A549 (cell line): ENCODE data around the gene COX6B1. TPM values are rescaled to one million over a fixed set of nuclear protein-coding genes. Genes with fewer than 3 reads are reported as not detected.
"Not testable (repeated sequence)": the region's sequence is repeated elsewhere in the genome, so short reads cannot be mapped to it uniquely, and the experiment has no call there.

ENCODE experiments used
- ATAC-seq, 2 experiments: fragments of 200-7000 bp in 1 of 2; fragments of >200 bp in 1 of 2; cut with Nextera tagmentation in 1 of 2; cut with Tn5 transposase in 1 of 2; 3 replicates each; pipeline versions ENCODE4 v1.8.0 to v1.9.1; 2018 to 2020; ENCODE audit warnings: mild to moderate bottlenecking in 1 of 2, moderate library complexity in 1 of 2
- CTCF ChIA-PET: fragments of 300-600 bp; sonication (Branson Sonifier 250); formaldehyde crosslinking; extraction: SDS; loops from one replicate; lab custom pipeline; 2021; ENCODE audit warnings: antibody characterized with exemption, inconsistent platforms; lab: Yijun Ruan, JAX
- POLR2A ChIA-PET: fragments of 350-600 bp; formaldehyde crosslinking; extraction: SDS; loops from one replicate; lab custom pipeline; 2021; ENCODE audit warnings: antibody characterized with exemption, inconsistent platforms; lab: Yijun Ruan, JAX
- DNase-seq, 2 experiments: peaks; one replicate each; pipeline versions ENCODE4 v3.0.0 to v3.0.0-alpha.2; 2011 to 2016; ENCODE audit warnings: low read depth in 1 of 2, low spot score in 1 of 2
- FAIRE-seq: peaks from 2 replicates; lab custom pipeline; 2011; peaks lifted over from hg19 to GRCh38; lab: Jason Lieb, UNC
- H3K27ac ChIP-seq, 2 experiments: fragments of >200 bp; sonication (Bioruptor Twin); formaldehyde crosslinking; 3 replicates each; pipeline ENCODE4 v1.5.1; 2016 to 2017
- H3K4me1 ChIP-seq: fragments of >200 bp; sonication (Bioruptor Twin); formaldehyde crosslinking; 3 replicates; pipeline ENCODE4 v1.6.1; 2016
- H3K4me2 ChIP-seq: fragments of >200 bp; sonication (Bioruptor Twin); formaldehyde crosslinking; 3 replicates; pipeline ENCODE4 v1.6.1; 2016
- H3K4me3 ChIP-seq: fragments of >200 bp; sonication (Bioruptor Twin); formaldehyde crosslinking; 3 replicates; pipeline ENCODE4 v1.5.1; 2016
- H3K9me3 ChIP-seq: fragments of >200 bp; sonication (Bioruptor Twin); formaldehyde crosslinking; 3 replicates; pipeline ENCODE4 v1.6.1; 2016
- BHLHE40 ChIP-seq: IDR thresholded peaks from 2 replicates; pipeline ENCODE4 v1.6.1; 2012; ENCODE audit warnings: low read depth, low read length, inconsistent platforms
- CTCF ChIP-seq: fragments of >200 bp; sonication (Bioruptor Twin); formaldehyde crosslinking; IDR thresholded peaks from 3 replicates; pipeline ENCODE4 v1.5.1; 2016
- HEYL ChIP-seq: fragments of 250-450 bp; sonication (Bioruptor Pico); IDR thresholded peaks from 2 replicates; pipeline ENCODE4 v1.8.0; 2021; ENCODE audit warnings: mild to moderate bottlenecking, moderate library complexity
- KDM1A ChIP-seq: fragments of 200-600 bp; sonication (generic); IDR thresholded peaks from 2 replicates; pipeline ENCODE4 v1.6.1; 2016; ENCODE audit warnings: low read depth, mild to moderate bottlenecking
- PBX3 ChIP-seq: IDR thresholded peaks from 2 replicates; pipeline ENCODE4 v1.6.1; 2012
- RAD21 ChIP-seq, 2 experiments: fragments of >200 bp in 1 of 2; sonication (Bioruptor Twin) in 1 of 2; formaldehyde crosslinking in 1 of 2; IDR thresholded peaks in 1 of 2; conservative IDR thresholded peaks in 1 of 2; 2 replicates in 1 of 2; 3 replicates in 1 of 2; pipeline ENCODE4 v1.6.1; 2012 to 2018; ENCODE audit warnings: inconsistent platforms in 1 of 2
- RCOR1 ChIP-seq: fragments of 150-350 bp; IDR thresholded peaks from 2 replicates; pipeline ENCODE4 v1.6.1; 2014; ENCODE audit warnings: antibody characterized with exemption, low read length, low read depth
- RNF2 ChIP-seq: fragments of 200-600 bp; sonication (generic); IDR thresholded peaks from 2 replicates; pipeline ENCODE4 v1.6.1; 2016; ENCODE audit warnings: low read depth, mild to moderate bottlenecking, antibody characterized with exemption, moderate library complexity, borderline replicate concordance
- SMC3 ChIP-seq: fragments of >200 bp; sonication (Bioruptor Twin); formaldehyde crosslinking; IDR thresholded peaks from 3 replicates; pipeline ENCODE4 v1.6.1; 2018; ENCODE audit warnings: inconsistent platforms
- SREBF2 ChIP-seq: fragments of 450-650 bp; IDR thresholded peaks from 2 replicates; pipeline ENCODE4 v1.6.1; 2014; ENCODE audit warnings: mild to moderate bottlenecking, moderate library complexity
- TFCP2L1 ChIP-seq: fragments of 250-450 bp; sonication (Bioruptor Pico); IDR thresholded peaks from 2 replicates; pipeline ENCODE4 v1.5.0; 2021; ENCODE audit warnings: mild to moderate bottlenecking
- ZSCAN20 ChIP-seq: fragments of 250-450 bp; sonication (Bioruptor Pico); IDR thresholded peaks from 2 replicates; pipeline ENCODE4 v1.8.0; 2022; ENCODE audit warnings: mild to moderate bottlenecking, moderate library complexity
- WGBS: methylation state at CpG from one replicate; pipeline ENCODE4 v1.1.6; 2017; ENCODE audit errors: missing lambda C conversion rate; 5-methylcytosine and 5-hydroxymethylcytosine counted together
- polyA plus RNA-seq, 4 experiments: library from polyadenylated mRNA; depleted of rRNA in 3 of 4; stranded (reverse); fragments of >200 nt; fragmentation: RNase III in 1 of 4; extraction: RNeasy Plus Mini Kit Qiagen cat#74134 plus additional on column Dnase treatment in 1 of 4; gene quantifications; 2 replicates in 3 of 4; 3 replicates in 1 of 4; pipeline ENCODE4 v1.2.3, GENCODE V29; 2011 to 2017
- TF ChIP-seq, protein P1 (sequence below): fragments of >200 bp; sonication (Bioruptor Twin); formaldehyde crosslinking; IDR thresholded peaks from 2 replicates; pipeline ENCODE4 v1.6.1; 2016
- TF ChIP-seq, protein P2 (sequence below): fragments of 250-450 bp; sonication (Bioruptor Pico); IDR thresholded peaks from 2 replicates; pipeline ENCODE4 v1.5.0; 2021; ENCODE audit warnings: mild to moderate bottlenecking, moderate library complexity, borderline replicate concordance

The COX6B1 gene
- polyA plus RNA-seq, 2 of the 4 experiments (the other 2 are of a cell fraction) = 749 to 1,260 TPM

DNA sequence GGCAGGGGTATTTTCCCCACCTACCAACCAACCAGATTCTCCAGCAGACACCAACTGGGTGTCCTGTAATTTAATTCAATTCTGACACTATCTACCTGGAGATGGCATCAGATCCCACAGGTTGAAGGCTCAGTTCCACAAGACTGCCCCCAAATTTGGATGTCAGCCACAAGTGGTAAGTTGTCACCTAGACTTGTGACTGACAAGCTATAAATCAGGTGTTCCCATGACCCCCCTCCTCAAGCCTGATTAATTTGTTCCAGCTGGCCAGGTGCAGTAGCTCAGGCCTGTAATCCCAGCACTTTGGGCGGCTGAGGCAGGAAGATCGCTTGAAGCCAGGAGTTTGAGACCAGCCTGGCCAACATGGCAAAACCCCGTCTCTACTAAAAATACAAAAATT is 46.2 kb upstream of the COX6B1 start (continued):
- no peak for TF ChIP-seq PBX3

GRCh38 chr19:35604436-35604835 is 43.7 kb upstream of the COX6B1 start:
- WGBS = 51% methylated on average over 4 of the region's 4 CpGs
- not testable (repeated sequence) for H3K27ac ChIP-seq, FAIRE-seq, ATAC-seq, H3K4me2 ChIP-seq, H3K4me1 ChIP-seq, DNase-seq, H3K4me3 ChIP-seq
- ChIA-PET CTCF (interaction anchor here (0.9 to 1.8 kb wide), 4 partner anchors 8 to 69 kb away, joined by 3 to 6 read pairs (median 4); partner anchors contain the start of gene HAUS5), POLR2A (interaction anchor here (0.7 kb wide), 1 partner anchor 81 kb away, joined by 7 read pairs; no protein-coding TSS in a partner anchor)
- H3K9me3 ChIP-seq = peaks cover 33% of the 10 kb centered on the region

DNA sequence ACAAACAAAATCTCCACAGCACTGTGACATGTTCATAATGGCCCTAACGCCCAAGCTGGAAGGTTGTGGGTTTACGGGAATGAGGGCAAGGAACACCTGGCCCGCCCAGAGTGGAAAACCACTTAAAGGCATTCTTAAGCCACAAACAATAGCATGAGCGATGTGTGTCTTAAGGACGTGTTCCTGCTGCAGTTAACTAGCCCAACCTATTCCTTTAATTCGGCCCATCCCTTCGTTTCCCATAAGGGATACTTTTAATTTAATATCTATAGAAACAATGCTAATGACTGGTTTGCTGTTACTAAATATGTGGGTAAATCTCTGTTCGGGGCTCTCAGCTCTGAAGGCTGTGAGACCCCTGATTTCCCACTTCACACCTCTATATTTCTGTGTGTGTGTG is 41.0 kb upstream of the COX6B1 start:
- DNase-seq, H3K4me3 ChIP-seq, H3K4me2 ChIP-seq, H3K27ac ChIP-seq, H3K4me1 ChIP-seq, POLR2A ChIA-PET, FAIRE-seq, ATAC-seq: not testable (repeated sequence)
- 39% methylated on average over 8 of the region's 8 CpGs for whole genome bisulfite sequencing
- H3K9me3 ChIP-seq = peaks cover 33% of the 10 kb centered on the region
- CTCF ChIA-PET = interaction anchor here (0.6 to 9.4 kb wide), 10 partner anchors 14 to 324 kb away, joined by 3 to 55 read pairs (median 4); no protein-coding TSS in a partner anchor

DNA sequence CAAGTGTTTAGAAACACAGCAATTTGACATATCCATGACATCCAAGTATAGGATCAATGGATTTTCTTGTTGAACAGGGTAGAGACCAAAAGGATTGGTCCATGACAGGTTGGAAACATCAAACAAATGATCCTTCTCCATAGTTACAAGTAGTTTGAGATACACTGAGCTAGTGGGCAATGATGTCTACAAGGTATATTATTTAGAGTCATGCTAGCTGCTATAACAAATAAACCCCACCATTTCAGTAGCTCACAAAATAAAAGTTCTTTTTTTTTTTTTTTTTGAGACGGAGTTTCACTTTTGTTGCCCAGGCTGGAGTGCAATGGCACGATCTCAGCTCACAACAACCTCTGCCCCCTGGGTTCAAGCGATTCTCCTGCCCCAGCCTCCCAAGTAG is 40.5 kb upstream of the COX6B1 start:
- peak; percentile 23 for FAIRE-seq

More for the DNA sequence above, 40.5 kb upstream of the COX6B1 start:
- CTCF ChIA-PET = interaction anchor here (0.7 to 9.4 kb wide), 10 partner anchors 10 to 113 kb away, joined by 3 to 55 read pairs (median 4); no protein-coding TSS in a partner anchor
- 18% methylated on average over 3 of the region's 3 CpGs for WGBS
- POLR2A ChIA-PET = interaction anchor here (1.1 kb wide), 1 partner anchor 21 kb away, joined by 3 read pairs; no protein-coding TSS in a partner anchor
- peaks cover 3% of the 10 kb centered on the region; the same call in 1 of the 3 replicates for H3K4me1 ChIP-seq
- ATAC-seq = no peak
- no peak overlapping the region for H3K4me3 ChIP-seq
- DNase-seq = no peak
- no peak overlapping the region for H3K4me2 ChIP-seq
- no peak for TF ChIP-seq HEYL (CRISPR knock-in tag)
- TF ChIP-seq, protein P1, sequence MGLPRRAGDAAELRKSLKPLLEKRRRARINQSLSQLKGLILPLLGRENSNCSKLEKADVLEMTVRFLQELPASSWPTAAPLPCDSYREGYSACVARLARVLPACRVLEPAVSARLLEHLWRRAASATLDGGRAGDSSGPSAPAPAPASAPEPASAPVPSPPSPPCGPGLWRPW = no peak
- TF ChIP-seq BHLHE40 = no peak
- no peak for TF ChIP-seq CTCF
- no peak for TF ChIP-seq SMC3
- TF ChIP-seq KDM1A = no peak
- TF ChIP-seq, protein P2, sequence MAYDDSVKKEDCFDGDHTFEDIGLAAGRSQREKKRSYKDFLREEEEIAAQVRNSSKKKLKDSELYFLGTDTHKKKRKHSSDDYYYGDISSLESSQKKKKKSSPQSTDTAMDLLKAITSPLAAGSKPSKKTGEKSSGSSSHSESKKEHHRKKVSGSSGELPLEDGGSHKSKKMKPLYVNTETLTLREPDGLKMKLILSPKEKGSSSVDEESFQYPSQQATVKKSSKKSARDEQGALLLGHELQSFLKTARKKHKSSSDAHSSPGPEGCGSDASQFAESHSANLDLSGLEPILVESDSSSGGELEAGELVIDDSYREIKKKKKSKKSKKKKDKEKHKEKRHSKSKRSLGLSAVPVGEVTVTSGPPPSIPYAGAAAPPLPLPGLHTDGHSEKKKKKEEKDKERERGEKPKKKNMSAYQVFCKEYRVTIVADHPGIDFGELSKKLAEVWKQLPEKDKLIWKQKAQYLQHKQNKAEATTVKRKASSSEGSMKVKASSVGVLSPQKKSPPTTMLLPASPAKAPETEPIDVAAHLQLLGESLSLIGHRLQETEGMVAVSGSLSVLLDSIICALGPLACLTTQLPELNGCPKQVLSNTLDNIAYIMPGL (CRISPR knock-in tag) = no peak
- no peak for TF ChIP-seq RCOR1
- TF ChIP-seq RAD21 (conservative IDR thresholded peaks at IDR 0.05 in 1 of 2, IDR thresholded peaks at IDR 0.05 in 1 of 2) = no peak
- no peak for TF ChIP-seq SREBF2
- TF ChIP-seq ZSCAN20 (CRISPR knock-in tag) = no peak
- TF ChIP-seq TFCP2L1 (CRISPR knock-in tag) = no peak
- no peak for TF ChIP-seq RNF2
- H3K27ac ChIP-seq = no peak overlapping the region
- H3K9me3 ChIP-seq = peaks cover 33% of the 10 kb centered on the region
